IPS-18a (cell line): ENCODE measurements around the gene SLC20A1.
"Not testable (repeated sequence)": the region's sequence is repeated elsewhere in the genome, so short reads cannot be mapped to it uniquely, and the experiment has no call there.

Experiments
- H3K27ac ChIP-seq: one replicate; pipeline ENCODE4 v1.5.1; 2013; ENCODE audit warnings: low read length
- H3K27me3 ChIP-seq: one replicate; pipeline ENCODE4 v1.6.1; 2013; ENCODE audit warnings: mild to moderate bottlenecking, low read length; ENCODE audit not compliant: control insufficient read depth, insufficient read depth
- H3K36me3 ChIP-seq: one replicate; pipeline ENCODE4 v1.6.1; 2013; ENCODE audit warnings: low read depth, low read length; ENCODE audit not compliant: control insufficient read depth
- H3K4me1 ChIP-seq: one replicate; pipeline ENCODE4 v1.6.1; 2013; ENCODE audit warnings: low read depth, low read length; ENCODE audit not compliant: control insufficient read depth
- H3K4me3 ChIP-seq: one replicate; pipeline ENCODE4 v1.5.1; 2013; ENCODE audit warnings: low read length
- H3K9ac ChIP-seq: one replicate; pipeline ENCODE4 v1.6.1; 2013; ENCODE audit warnings: mild to moderate bottlenecking, low read length, moderate library complexity
- H3K9me3 ChIP-seq: one replicate; pipeline ENCODE4 v1.6.1; 2013; ENCODE audit warnings: low read depth, low read length; ENCODE audit not compliant: control insufficient read depth

The SLC20A1 gene

GRCh38 chr2:112658301-112658700 is 12.6 kb downstream of the SLC20A1 start:
- no peak overlapping the region for H3K9ac ChIP-seq
- no peak overlapping the region for H3K4me3 ChIP-seq
- H3K36me3 ChIP-seq: peaks cover 90% of the 10 kb centered on the region
- no peaks in the 10 kb centered on the region for H3K4me1 ChIP-seq
- H3K27me3 ChIP-seq: no peaks in the 10 kb centered on the region
- H3K9me3 ChIP-seq: no peaks in the 10 kb centered on the region
- no peak overlapping the region for H3K27ac ChIP-seq

GRCh38 chr2:112658839-112659667 is 13.3 kb downstream of the SLC20A1 start:
- Histone ChIP-seq H3K36me3 (peaks cover 91% of the 10 kb centered on the region), H3K9me3 (no peaks in the 10 kb centered on the region), H3K27me3 (no peaks in the 10 kb centered on the region), H3K27ac (no peak overlapping the region), H3K4me1 (no peaks in the 10 kb centered on the region), H3K9ac (no peak overlapping the region), H3K4me3 (no peak overlapping the region)

- H3K4me1 ChIP-seq: no peaks in the 10 kb centered on the region
- H3K27ac ChIP-seq: no peak overlapping the region
These were observed 14.4 kb downstream of the SLC20A1 start for GRCh38 chr2:112660138-112660537.

GRCh38 chr2:112661656-112662305 is 16.0 kb downstream of the SLC20A1 start:
- no peak overlapping the region for H3K9ac ChIP-seq
- no peak overlapping the region for H3K27ac ChIP-seq
- H3K27me3 ChIP-seq: no peaks in the 10 kb centered on the region
- no peak overlapping the region for H3K4me3 ChIP-seq
- H3K4me1 ChIP-seq: no peaks in the 10 kb centered on the region
- H3K36me3 ChIP-seq: peaks cover 79% of the 10 kb centered on the region
- H3K9me3 ChIP-seq: no peaks in the 10 kb centered on the region

More at GRCh38 chr2:112660138-112660537, 14.4 kb downstream of the SLC20A1 start:
- Histone ChIP-seq H3K36me3 (peaks cover 94% of the 10 kb centered on the region), H3K4me3 (no peak overlapping the region), H3K27me3 (no peaks in the 10 kb centered on the region), H3K9ac (no peak overlapping the region), H3K9me3 (no peaks in the 10 kb centered on the region)

- no peak overlapping the region for H3K4me3 ChIP-seq
- peaks cover 70% of the 10 kb centered on the region for H3K36me3 ChIP-seq
- no peak overlapping the region for H3K27ac ChIP-seq
- H3K9ac ChIP-seq: no peak overlapping the region
- no peaks in the 10 kb centered on the region for H3K9me3 ChIP-seq
- H3K4me1 ChIP-seq: no peaks in the 10 kb centered on the region
- no peaks in the 10 kb centered on the region for H3K27me3 ChIP-seq
These were observed 17.0 kb downstream of the SLC20A1 start for GRCh38 chr2:112662704-112663103.

- Histone ChIP-seq H3K27ac (no peak overlapping the region), H3K4me3 (no peak overlapping the region), H3K36me3 (peaks cover 50% of the 10 kb centered on the region), H3K27me3 (no peaks in the 10 kb centered on the region), H3K9ac (no peak overlapping the region), H3K9me3 (no peaks in the 10 kb centered on the region), H3K4me1 (no peaks in the 10 kb centered on the region)
These were observed 18.9 kb downstream of the SLC20A1 start for GRCh38 chr2:112664689-112665088.

GRCh38 chr2:112665113-112665780 is 19.5 kb downstream of the SLC20A1 start:
- Histone ChIP-seq H3K36me3 (peaks cover 45% of the 10 kb centered on the region), H3K4me1 (no peaks in the 10 kb centered on the region), H3K27me3 (no peaks in the 10 kb centered on the region), H3K9ac (no peak overlapping the region), H3K4me3 (no peak overlapping the region), H3K27ac (no peak overlapping the region), H3K9me3 (no peaks in the 10 kb centered on the region)

GRCh38 chr2:112666761-112667122 is 21.0 kb downstream of the SLC20A1 start:
- H3K27me3 ChIP-seq: no peaks in the 10 kb centered on the region
- H3K4me3 ChIP-seq: no peak overlapping the region
- H3K4me1 ChIP-seq: peaks cover 3% of the 10 kb centered on the region
- no peak overlapping the region for H3K9ac ChIP-seq
- peaks cover 30% of the 10 kb centered on the region for H3K36me3 ChIP-seq
- no peaks in the 10 kb centered on the region for H3K9me3 ChIP-seq
- H3K27ac ChIP-seq: no peak overlapping the region

GRCh38 chr2:112667540-112667939 is 21.8 kb downstream of the SLC20A1 start:
- not testable (repeated sequence) for H3K4me1 ChIP-seq, H3K27ac ChIP-seq, H3K27me3 ChIP-seq, H3K9ac ChIP-seq, H3K4me3 ChIP-seq, H3K9me3 ChIP-seq
- H3K36me3 ChIP-seq: peaks cover 23% of the 10 kb centered on the region

- Histone ChIP-seq H3K4me3 (no peak overlapping the region), H3K4me1 (peaks cover 5% of the 10 kb centered on the region), H3K36me3 (peaks cover 3% of the 10 kb centered on the region), H3K9ac (no peak overlapping the region), H3K9me3 (no peaks in the 10 kb centered on the region), H3K27me3 (no peaks in the 10 kb centered on the region), H3K27ac (no peak overlapping the region)
These were observed 23.9 kb downstream of the SLC20A1 start for GRCh38 chr2:112669667-112670066.

- H3K27ac ChIP-seq: no peak overlapping the region
- H3K36me3 ChIP-seq: no peaks in the 10 kb centered on the region
- H3K9ac ChIP-seq: no peak overlapping the region
- peaks cover 5% of the 10 kb centered on the region for H3K4me1 ChIP-seq
- H3K4me3 ChIP-seq: no peak overlapping the region
- H3K9me3 ChIP-seq: no peaks in the 10 kb centered on the region
- H3K27me3 ChIP-seq: no peaks in the 10 kb centered on the region
These were observed 24.7 kb downstream of the SLC20A1 start for GRCh38 chr2:112670252-112671022.
